BLaER1 treated with 17β-estradiol and CSF1 and Interleukin-3, amounts not matched to agents 10 nM and 100 nM (cell line): ENCODE results near the gene ISM1.

Experiments
- H3K27ac ChIP-seq, 11 experiments: shearing (Covaris generic); formaldehyde crosslinking; 2 replicates each; pipeline ENCODE4 v1.8.1; 2022
- H3K27me3 ChIP-seq, 11 experiments: shearing (Covaris generic); formaldehyde crosslinking; 2 replicates each; pipeline ENCODE4 v1.8.1; 2022
- H3K36me3 ChIP-seq, 11 experiments: shearing (Covaris generic); formaldehyde crosslinking; 2 replicates each; pipeline ENCODE4 v1.8.1; 2022
- H3K4me1 ChIP-seq, 10 experiments: shearing (Covaris generic); formaldehyde crosslinking; 2 replicates each; pipeline ENCODE4 v1.8.1; 2022
- H3K4me2 ChIP-seq, 11 experiments: shearing (Covaris generic); formaldehyde crosslinking; 2 replicates each; pipeline ENCODE4 v1.8.1; 2022
- H3K4me3 ChIP-seq, 10 experiments: shearing (Covaris generic); formaldehyde crosslinking; 2 replicates each; pipeline ENCODE4 v1.8.1; 2022
- H3K9ac ChIP-seq, 11 experiments: shearing (Covaris generic); formaldehyde crosslinking; 2 replicates each; pipeline ENCODE4 v1.8.1; 2022
- H3K9me3 ChIP-seq, 11 experiments: shearing (Covaris generic); formaldehyde crosslinking; replicated peaks in 1 of 11; 2 replicates each; pipeline ENCODE4 v1.8.1; 2022
- H4K20me1 ChIP-seq, 11 experiments: shearing (Covaris generic); formaldehyde crosslinking; 2 replicates each; pipeline ENCODE4 v1.8.1; 2022
- Cebpa-rat ChIP-seq, 11 experiments: shearing (Covaris generic); IDR thresholded peaks; 2 replicates each; pipeline ENCODE4 v1.8.1; 2022

The ISM1 gene

DNA sequence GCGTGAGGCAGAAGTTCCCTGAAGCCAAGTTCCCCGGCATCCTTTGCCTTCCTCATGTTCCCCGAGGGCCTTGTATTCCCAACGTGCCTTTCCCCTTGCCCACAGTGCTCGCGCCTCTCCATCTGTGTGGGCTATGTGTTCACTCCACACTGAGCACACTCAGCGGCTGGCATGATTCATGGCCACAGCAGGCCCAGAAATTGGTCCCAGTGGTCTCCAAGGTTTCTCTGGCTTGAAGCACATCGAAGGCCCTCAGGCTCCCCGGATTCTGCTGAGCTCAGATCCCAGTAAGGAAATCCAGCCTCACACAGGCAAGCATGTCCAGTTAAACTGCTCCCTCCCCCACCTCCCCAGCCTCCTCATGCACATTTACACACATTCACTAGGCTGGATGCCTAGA is 123.6 kb downstream of the ISM1 start:
- Histone ChIP-seq H3K27me3 (no peaks in the 10 kb centered on the region), H3K9me3 (no peaks in the 10 kb centered on the region), H3K9ac (no peak overlapping the region), H3K4me2 (no peak overlapping the region), H3K4me3 (no peak overlapping the region), H3K36me3 (no peaks in the 10 kb centered on the region), H3K27ac (no peak overlapping the region), H4K20me1 (no peaks in the 10 kb centered on the region), H3K4me1 (peaks cover 0 to 4% (median 0%) of the 10 kb centered on the region in 10 experiments; a peak in 1 of 20 replicates)
- TF ChIP-seq Cebpa-rat (IDR thresholded peaks at IDR 0.05) = no peak

DNA sequence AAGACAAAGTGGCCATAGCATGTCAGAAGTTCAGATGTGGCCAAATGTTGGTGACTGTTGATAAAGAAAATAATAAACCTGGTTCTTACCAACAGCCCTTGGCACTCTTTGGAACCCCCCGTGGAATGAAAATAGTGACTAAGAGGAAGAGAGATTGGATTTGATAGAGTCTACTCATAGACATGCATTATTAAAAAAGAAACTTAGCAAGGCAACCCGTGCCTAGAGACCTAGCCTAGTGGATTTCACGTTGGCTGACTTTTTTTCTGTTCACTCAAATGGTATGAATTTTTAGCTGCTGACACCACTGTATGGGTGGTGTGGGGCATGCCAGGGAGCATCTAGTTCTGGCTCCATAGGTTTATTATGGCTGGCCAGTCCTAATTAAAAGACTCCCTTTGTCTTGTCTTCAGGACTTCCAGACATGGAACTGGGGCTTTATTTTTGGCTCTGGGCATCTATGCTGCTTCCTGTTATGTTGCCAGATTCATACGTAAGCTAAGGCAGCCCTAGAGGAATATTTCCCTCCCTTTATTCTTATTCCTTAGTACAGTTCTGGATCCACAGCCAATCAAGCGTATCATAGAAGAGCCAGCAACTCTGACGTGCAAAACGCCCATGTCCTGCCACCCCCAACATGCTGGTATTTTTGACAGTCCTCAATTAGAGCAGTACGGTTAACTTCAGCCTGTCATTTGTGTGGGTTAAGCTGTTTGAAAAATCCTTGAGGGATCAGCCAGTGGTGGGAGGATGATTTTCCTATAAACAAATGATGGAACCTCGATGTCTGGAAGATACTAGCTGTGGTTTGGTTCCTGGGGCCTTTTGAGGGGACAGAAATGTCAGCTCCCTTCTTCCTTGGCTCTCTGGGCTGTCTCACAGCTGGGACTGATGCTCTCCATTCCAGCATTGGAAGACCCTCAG is 127.5 kb downstream of the ISM1 start:
- Histone ChIP-seq H3K27me3 (no peaks in the 10 kb centered on the region), H3K4me1 (no peaks in the 10 kb centered on the region), H3K27ac (no peak overlapping the region), H3K9me3 (no peaks in the 10 kb centered on the region), H3K9ac (no peak overlapping the region), H3K4me2 (no peak overlapping the region), H3K4me3 (no peak overlapping the region), H3K36me3 (no peaks in the 10 kb centered on the region), H4K20me1 (no peaks in the 10 kb centered on the region)
- no peak for TF ChIP-seq Cebpa-rat (IDR thresholded peaks at IDR 0.05)

DNA sequence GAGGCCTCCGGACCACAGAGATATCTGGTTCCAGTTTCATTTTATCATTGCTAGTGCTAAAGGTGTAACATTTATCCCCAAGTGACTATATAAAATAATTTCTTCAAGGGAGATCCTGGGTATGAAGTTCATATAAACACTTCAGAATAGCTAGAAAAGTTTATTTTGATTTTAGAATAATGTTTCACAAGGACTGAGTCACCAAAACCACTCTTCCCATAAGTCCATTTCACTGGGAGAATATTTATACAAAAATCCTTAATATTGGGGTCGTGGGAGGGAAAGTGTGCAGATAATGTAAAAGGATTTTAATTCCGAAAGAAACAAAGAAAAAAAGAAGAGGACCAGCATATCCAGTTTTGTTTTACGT is 128.1 kb downstream of the ISM1 start:
- H4K20me1 ChIP-seq = no peaks in the 10 kb centered on the region

More for the DNA sequence above, 128.1 kb downstream of the ISM1 start:
- Histone ChIP-seq H3K4me1 (no peaks in the 10 kb centered on the region), H3K27ac (no peak overlapping the region), H3K4me2 (no peak overlapping the region), H3K27me3 (no peaks in the 10 kb centered on the region), H3K9me3 (no peaks in the 10 kb centered on the region), H3K4me3 (no peak overlapping the region), H3K36me3 (no peaks in the 10 kb centered on the region), H3K9ac (no peak overlapping the region)
- no peak for TF ChIP-seq Cebpa-rat (IDR thresholded peaks at IDR 0.05)
